Fibroblast of villous mesenchyme (primary cell): ENCODE data around the gene CEP131. TPM values are rescaled to one million over a fixed set of nuclear protein-coding genes. Genes with fewer than 3 reads are reported as not detected.

ENCODE experiments used
- DNase-seq: peaks from one replicate; pipeline ENCODE4 v3.0.0-alpha.2; 2010; ENCODE audit warnings: low read depth
- H3K4me3 ChIP-seq: 2 replicates; pipeline ENCODE4 v1.5.1; 2011; ENCODE audit warnings: low read depth, mild to moderate bottlenecking, low read length
- CTCF ChIP-seq: IDR thresholded peaks from 2 replicates; pipeline ENCODE4 v1.5.1; 2012; ENCODE audit warnings: low read depth, mild to moderate bottlenecking, low read length; ENCODE audit not compliant: insufficient read depth
- total RNA-seq: library from RNA; depleted of rRNA; stranded (reverse); fragments of >200 nt; gene quantifications from 2 replicates; pipeline ENCODE4 v1.2.3, GENCODE V29; 2012

CEP131 gene
- total RNA-seq, 1 donor: 9.9 TPM

GRCh38 chr17:81252326-81252986 lies 29.7 kb upstream of the CEP131 start:
- TF ChIP-seq CTCF: no peak
- DNase-seq: no peak
- no peak overlapping the region for H3K4me3 ChIP-seq

- no peak overlapping the region for H3K4me3 ChIP-seq
- DNase-seq: no peak
- TF ChIP-seq CTCF: no peak
Observed at GRCh38 chr17:81251709-81252301, 29.0 kb upstream of the CEP131 start.

GRCh38 chr17:81251094-81251708 lies 28.4 kb upstream of the CEP131 start:
- no peak overlapping the region for H3K4me3 ChIP-seq
- DNase-seq: no peak
- TF ChIP-seq CTCF: no peak

GRCh38 chr17:81250286-81251093 lies 27.7 kb upstream of the CEP131 start:
- no peak for TF ChIP-seq CTCF
- DNase-seq: no peak

GRCh38 chr17:81249223-81250040 lies 26.7 kb upstream of the CEP131 start:
- no peak overlapping the region for H3K4me3 ChIP-seq
- TF ChIP-seq CTCF: no peak
- no peak for DNase-seq

More at GRCh38 chr17:81250286-81251093, 27.7 kb upstream of the CEP131 start:
- H3K4me3 ChIP-seq: no peak overlapping the region

- TF ChIP-seq CTCF: no peak
- DNase-seq: no peak
- no peak overlapping the region for H3K4me3 ChIP-seq
Observed at GRCh38 chr17:81248649-81249048, 25.9 kb upstream of the CEP131 start.
